ENCODE data around the gene PRR30. TPM values are rescaled to one million over a fixed set of nuclear protein-coding genes. Genes with fewer than 3 reads are reported as not detected.

PRR30 gene
- polyA plus RNA-seq, 1 experiment: not detected

GRCh38 chr2:27108221-27108620 is 31.0 kb downstream of the PRR30 start:
- H3K27me3 ChIP-seq (ENCODE audit: control insufficient read depth, insufficient read depth, low read length): no peaks in the 10 kb centered on the region
- POLR2A ChIA-PET: no interaction called here
- no peak for DNase-seq (ENCODE audit: low read depth)
- no peak for TF ChIP-seq CTCF (IDR thresholded peaks at IDR 0.05; ENCODE audit: insufficient read depth, low read depth, low read length)
- CTCF ChIA-PET: interaction anchor here (0.9 to 2.1 kb wide), 4 partner anchors 9 to 171 kb away, joined by 4 to 8 read pairs (median 6); no protein-coding TSS in a partner anchor
- no peak overlapping the region for H3K4me3 ChIP-seq (ENCODE audit: low read depth, low read length)
- no peaks in the 10 kb centered on the region for H3K36me3 ChIP-seq (ENCODE audit: control insufficient read depth, insufficient read depth, low read length)

- no peak for DNase-seq (ENCODE audit: low read depth)
- Histone ChIP-seq H3K27me3 (ENCODE audit: control insufficient read depth, insufficient read depth, low read length) (peaks cover 1% of the 10 kb centered on the region; the same call in 1 of the 2 replicates), H3K4me3 (ENCODE audit: low read depth, low read length) (no peak overlapping the region), H3K36me3 (ENCODE audit: control insufficient read depth, insufficient read depth, low read length) (no peaks in the 10 kb centered on the region)
- TF ChIP-seq CTCF (IDR thresholded peaks at IDR 0.05; ENCODE audit: insufficient read depth, low read depth, low read length): no peak
- POLR2A ChIA-PET: no interaction called here
- CTCF ChIA-PET: interaction anchor here (0.7 to 3.0 kb wide), 6 partner anchors 9 to 197 kb away, joined by 3 to 10 read pairs (median 6); partner anchors contain the start of gene ABHD1
These were observed 33.2 kb downstream of the PRR30 start for GRCh38 chr2:27105981-27106380.

- Histone ChIP-seq H3K4me3 (ENCODE audit: low read depth, low read length) (no peak overlapping the region), H3K36me3 (ENCODE audit: control insufficient read depth, insufficient read depth, low read length) (no peaks in the 10 kb centered on the region), H3K27me3 (ENCODE audit: control insufficient read depth, insufficient read depth, low read length) (peaks cover 1% of the 10 kb centered on the region; the same call in 1 of the 2 replicates)
- no peak for DNase-seq (ENCODE audit: low read depth)
- ChIA-PET POLR2A (no interaction called here), CTCF (interaction anchor here (0.6 to 8.0 kb wide), 10 partner anchors 64 to 448 kb away, joined by 3 to 94 read pairs (median 6); partner anchors contain the start of gene TRIM54)
- TF ChIP-seq CTCF (IDR thresholded peaks at IDR 0.05; ENCODE audit: insufficient read depth, low read depth, low read length): no peak
These were observed 36.9 kb downstream of the PRR30 start for GRCh38 chr2:27102329-27102728.

GRCh38 chr2:27100036-27100435 is 39.2 kb downstream of the PRR30 start:
- POLR2A ChIA-PET: no interaction called here
- CTCF ChIA-PET: interaction anchor here (1.0 to 8.0 kb wide), 14 partner anchors 8 to 203 kb away, joined by 3 to 94 read pairs (median 6); partner anchors contain the start of genes ABHD1, KHK, PREB and TRIM54
- no peak for TF ChIP-seq CTCF (IDR thresholded peaks at IDR 0.05; ENCODE audit: insufficient read depth, low read depth, low read length)
- no peaks in the 10 kb centered on the region for H3K36me3 ChIP-seq (ENCODE audit: control insufficient read depth, insufficient read depth, low read length)
- DNase-seq (ENCODE audit: low read depth): no peak
- H3K27me3 ChIP-seq (ENCODE audit: control insufficient read depth, insufficient read depth, low read length): peaks cover 1% of the 10 kb centered on the region; the same call in 1 of the 2 replicates
- no peak overlapping the region for H3K4me3 ChIP-seq (ENCODE audit: low read depth, low read length)

- no peak for DNase-seq (ENCODE audit: low read depth)
- Histone ChIP-seq H3K27me3 (ENCODE audit: control insufficient read depth, insufficient read depth, low read length) (peaks cover 1% of the 10 kb centered on the region; the same call in 1 of the 2 replicates), H3K4me3 (ENCODE audit: low read depth, low read length) (no peak overlapping the region), H3K36me3 (ENCODE audit: control insufficient read depth, insufficient read depth, low read length) (no peaks in the 10 kb centered on the region)
- ChIA-PET POLR2A (no interaction called here), CTCF (interaction anchor here (0.7 to 8.0 kb wide), 20 partner anchors 8 to 298 kb away, joined by 3 to 94 read pairs (median 4); partner anchors contain the start of genes ABHD1, KHK, PREB and TRIM54)
- no peak for TF ChIP-seq CTCF (IDR thresholded peaks at IDR 0.05; ENCODE audit: insufficient read depth, low read depth, low read length)
These were observed 39.8 kb downstream of the PRR30 start for GRCh38 chr2:27099334-27099955.
